DMS53 (cell line): ENCODE measurements around the gene EXOC4.

Experiments used
- DNase-seq: peaks from one replicate; lab custom pipeline; 2025; lab: John Stamatoyannopoulos, UW

Gene EXOC4

GRCh38 chr7:134031835-134032617, 779.1 kb downstream of the EXOC4 start:
- DNase-seq, result peak; percentile 55

- peak; percentile 94 for DNase-seq
These were observed 781.8 kb downstream of the EXOC4 start for GRCh38 chr7:134034652-134035051.

DNA sequence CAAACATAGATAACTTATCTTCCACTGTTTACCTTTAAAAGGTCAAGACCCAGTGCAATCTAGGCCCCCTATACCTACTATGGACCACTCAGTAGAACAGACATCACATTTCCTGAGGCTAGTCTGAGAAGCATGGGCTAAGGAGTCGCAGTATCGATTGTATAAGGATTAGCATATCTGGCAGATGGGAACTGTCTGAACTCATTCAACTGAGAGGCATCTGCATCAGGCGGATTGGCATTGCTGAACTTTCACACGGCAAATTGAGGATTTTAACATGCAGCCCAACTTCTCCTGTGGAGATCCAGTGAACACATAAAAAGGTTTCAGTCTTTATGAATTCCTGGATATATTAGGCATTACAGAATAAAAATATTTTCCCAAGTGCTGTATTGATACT, 785.1 kb downstream of the EXOC4 start:
- DNase-seq, result no peak

- no peak for DNase-seq
These were observed 788.1 kb downstream of the EXOC4 start for GRCh38 chr7:134040988-134041387.

- DNase-seq, result no peak
These were observed 788.6 kb downstream of the EXOC4 start for GRCh38 chr7:134041477-134041876.

GRCh38 chr7:134042307-134042706, 789.4 kb downstream of the EXOC4 start:
- no peak for DNase-seq

DNA sequence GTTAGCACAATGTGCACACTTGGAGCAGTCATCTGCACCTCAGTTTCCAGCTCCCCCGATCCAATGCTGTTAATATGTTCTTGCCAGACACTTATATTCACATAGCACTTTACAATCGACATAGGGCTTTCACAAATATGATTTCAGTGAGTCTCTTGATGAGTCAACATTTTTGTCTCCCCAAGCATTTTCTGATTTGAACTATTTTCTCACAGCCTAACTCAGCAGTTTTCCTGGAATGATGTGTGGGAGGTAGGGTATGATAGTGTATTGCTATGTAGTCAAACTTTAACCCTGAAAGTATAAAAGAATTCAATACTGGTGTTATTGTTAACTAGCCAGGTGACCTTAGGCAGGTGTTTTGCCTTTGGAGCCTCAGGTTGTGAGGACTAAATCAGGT, 791.8 kb downstream of the EXOC4 start:
- DNase-seq, result no peak

DNA sequence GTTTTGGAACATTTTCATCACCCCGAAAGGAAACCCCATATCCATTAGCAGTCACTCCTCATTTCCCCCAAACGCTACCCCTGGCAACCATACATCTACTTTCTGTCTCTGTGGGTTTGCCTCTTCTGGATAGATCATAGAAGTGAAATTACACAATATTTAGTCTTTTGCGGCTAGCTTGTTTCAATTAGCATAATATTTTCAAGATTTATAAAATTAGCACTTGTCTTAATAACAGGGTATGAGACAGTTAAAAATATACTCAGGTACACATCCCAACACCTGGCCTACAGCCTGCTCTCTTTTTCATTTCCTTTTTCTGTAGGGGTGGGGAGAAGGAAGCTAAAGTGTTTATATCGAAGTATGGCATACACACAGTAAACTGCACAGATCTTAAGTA, 792.8 kb downstream of the EXOC4 start:
- no peak for DNase-seq

- no peak for DNase-seq
These were observed 793.8 kb downstream of the EXOC4 start for GRCh38 chr7:134046594-134047128.

DNA sequence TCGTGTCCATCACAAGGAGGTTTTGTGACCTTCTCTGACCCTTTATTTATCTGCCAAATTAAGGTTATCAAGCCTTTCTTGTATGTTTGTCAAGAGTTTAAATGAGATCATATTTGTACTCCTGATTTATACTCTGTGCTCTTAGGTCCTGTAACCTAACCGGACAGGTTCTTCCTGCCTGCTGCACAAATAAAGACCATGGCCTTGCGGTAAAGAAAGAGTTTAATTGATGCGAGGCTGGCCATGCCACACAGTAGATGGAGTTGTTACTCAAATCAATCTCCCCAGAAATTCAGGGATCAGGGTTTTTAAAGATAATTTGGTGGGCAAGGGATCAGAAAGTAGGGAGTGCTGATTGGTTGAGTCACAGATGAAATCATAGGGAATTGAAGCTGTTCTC, 794.8 kb downstream of the EXOC4 start:
- DNase-seq, result peak; percentile 71

- DNase-seq, result no peak
These were observed 795.3 kb downstream of the EXOC4 start for GRCh38 chr7:134048166-134048565.

DNA sequence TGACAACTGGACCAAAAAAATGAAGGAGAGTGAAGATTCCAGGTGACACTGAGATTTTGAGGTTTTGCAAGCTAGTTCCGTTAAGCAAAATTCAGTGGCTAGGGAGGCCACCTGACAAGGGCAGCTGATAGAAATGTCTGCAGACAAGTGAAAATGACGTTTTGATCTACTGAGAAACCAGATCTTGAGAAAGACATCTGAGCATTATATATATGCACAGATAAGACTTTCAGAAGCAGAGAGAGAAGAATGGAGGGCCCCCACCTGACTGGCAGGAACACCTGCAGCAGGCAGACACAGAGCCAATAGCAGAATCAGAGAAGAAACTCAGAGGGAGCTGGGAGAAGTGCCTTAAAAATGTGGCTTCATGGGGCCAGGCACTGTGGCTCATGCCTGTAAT, 798.1 kb downstream of the EXOC4 start:
- DNase-seq, result no peak

DNA sequence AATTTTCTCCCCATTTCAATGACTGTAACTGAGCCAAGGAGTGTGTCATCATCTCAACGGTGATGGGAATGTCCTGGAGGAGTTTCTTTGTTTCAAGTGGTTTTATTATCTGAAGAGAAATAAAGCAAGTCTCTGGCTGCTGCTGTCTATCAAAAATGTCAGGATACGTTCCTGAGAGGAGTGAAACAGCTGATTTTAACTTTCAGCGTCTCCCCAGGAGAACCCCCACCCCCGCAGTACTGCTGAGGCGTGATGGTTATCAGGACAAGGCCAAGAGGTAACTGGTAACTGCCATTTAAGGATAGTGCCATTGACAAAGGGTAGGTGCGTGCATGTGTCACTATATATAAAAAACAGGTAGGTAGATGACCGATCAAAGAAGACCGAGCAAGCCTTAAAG, 803.9 kb downstream of the EXOC4 start:
- DNase-seq, result no peak

DNA sequence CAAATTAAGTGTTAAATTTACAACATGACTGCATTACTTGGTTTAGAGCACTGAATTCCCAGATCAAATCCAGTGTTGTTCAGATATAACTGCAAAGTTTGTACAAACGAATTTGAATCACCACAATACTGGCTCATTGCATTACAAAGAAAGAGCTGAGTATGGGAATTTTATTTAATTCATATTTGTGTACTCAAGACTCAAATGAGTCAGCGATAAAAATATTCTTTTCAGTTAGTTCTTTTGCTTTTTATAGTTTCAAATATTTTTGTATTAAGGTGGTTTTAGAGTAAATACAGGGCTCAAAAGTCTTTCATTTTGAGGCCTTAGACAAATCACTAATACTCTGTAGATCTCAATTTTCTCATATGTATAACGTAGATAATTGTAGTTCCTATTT, 805.6 kb downstream of the EXOC4 start:
- DNase-seq, result no peak

GRCh38 chr7:134058980-134059379, 806.1 kb downstream of the EXOC4 start:
- peak; percentile 7 for DNase-seq

GRCh38 chr7:134059921-134060320, 807.0 kb downstream of the EXOC4 start:
- peak; percentile 57 for DNase-seq

DNA sequence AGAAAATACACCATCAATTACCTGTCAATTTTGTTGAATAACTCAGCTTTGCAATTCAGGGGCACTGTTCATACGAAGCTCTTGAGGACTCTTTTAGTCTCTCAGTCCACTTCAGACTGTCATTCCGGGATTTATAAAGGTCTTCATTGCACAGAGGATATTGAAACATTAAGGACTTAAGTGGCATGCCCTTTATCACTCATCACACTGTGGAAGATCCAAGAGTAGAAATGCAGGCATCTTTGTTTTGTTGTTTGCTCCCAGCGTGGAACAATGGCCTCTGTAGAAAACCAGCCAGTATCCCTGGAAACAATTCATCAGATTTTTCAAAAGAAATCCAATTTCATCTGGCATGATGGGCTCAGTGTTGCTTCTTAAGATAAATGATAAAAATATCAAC, 808.0 kb downstream of the EXOC4 start:
- no peak for DNase-seq

DNA sequence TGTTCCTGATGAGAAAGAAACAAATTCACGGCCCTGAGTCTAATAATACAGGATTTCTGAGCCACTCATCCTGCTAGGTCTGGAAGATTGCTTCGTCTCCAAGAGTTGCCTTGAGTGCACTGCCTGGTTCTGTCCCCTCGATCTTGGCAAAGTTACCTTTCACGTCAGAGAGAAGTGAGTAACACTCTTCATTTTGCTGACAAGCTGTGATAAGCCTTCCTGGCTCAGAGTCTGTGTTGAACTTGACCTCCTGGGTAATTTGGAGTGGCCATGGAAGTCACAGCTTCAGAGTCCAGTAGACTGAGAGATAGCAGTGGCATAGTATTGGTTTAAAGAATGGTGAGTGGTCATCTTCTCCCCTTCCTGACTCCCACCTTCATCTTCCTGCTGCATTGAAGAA, 809.6 kb downstream of the EXOC4 start:
- no peak for DNase-seq

DNA sequence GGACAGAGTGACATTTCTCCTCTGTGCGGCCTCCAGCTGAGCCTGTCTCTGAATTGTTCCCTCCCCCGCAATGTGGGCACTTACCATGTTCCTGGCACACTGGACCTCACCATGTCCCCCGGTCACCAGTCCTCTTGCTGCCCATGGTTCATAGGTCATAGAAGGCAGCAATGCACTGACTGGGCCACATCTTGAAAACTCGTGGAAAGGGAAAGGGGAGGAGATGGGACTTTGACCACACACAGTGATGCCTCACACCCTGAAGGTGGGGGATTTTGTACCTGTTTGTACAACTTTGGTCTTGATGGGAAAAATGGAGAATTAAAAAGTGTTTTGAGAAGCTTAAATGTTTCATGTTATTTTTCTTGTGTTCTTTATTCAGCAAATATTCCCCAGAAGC, 812.5 kb downstream of the EXOC4 start:
- DNase-seq, result no peak

DNA sequence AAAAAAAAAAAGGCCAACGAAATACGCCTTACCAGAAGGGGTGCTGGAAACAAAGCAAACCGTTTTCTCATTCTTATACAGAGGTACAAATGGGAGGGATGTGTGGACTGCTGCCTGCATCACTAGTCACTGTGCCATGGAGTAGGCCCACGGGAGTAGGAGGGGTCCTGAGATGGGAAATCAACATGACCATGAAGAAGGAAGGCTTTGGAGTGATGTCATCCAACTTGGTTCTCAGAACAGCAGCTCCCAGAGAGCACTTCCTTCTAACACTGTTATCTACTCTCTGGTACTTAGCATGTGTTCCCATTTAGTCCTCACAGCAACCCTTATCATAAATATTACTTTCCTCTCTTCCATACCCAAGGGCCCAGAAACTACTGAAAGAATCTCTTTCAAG, 814.3 kb downstream of the EXOC4 start:
- no peak for DNase-seq

DNA sequence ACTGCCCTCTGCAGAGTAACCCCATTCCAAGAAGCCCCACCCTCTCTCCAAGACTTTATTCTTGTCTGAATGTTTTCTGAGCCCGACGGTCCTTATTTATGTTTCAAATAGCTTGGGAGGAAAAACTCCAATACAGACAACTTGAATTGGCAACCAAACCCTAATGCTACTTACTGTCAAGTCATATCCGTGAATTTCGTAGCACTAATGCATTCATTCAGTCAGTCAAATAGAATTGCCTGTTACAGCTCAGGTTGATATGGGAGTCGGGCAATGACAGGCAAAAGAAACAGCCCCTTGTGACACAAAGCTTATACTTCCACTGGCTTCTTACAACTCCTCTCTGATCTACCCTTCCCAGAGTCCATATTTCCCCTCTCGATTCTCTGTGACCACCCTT, 815.8 kb downstream of the EXOC4 start:
- DNase-seq, result no peak

DNA sequence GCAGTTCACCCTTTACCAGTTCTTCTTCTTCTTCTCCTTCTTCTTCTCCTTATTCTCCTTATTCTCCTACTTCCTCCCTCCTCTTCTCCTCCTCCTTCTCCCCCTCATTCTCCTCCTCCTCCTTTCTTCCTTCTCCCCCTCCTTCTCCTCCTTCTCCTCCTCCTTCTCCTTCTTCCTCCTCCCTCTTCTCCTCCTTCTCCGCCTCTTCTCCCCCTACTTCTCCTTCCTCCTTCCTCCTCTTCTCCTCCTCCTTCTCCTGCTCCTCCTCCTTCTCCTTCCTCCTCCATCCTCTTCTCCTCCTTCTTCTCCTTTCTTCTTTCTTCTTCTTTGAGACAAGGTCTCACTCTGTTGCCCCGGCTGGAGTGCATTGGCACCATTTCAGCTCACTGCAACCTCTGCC, 816.3 kb downstream of the EXOC4 start:
- DNase-seq, result no peak

GRCh38 chr7:134070673-134071072, 817.8 kb downstream of the EXOC4 start:
- no peak for DNase-seq
